ENCODE results near the gene CDH4. TPM values are rescaled to one million over a fixed set of nuclear protein-coding genes. Genes with fewer than 3 reads are reported as not detected.

The CDH4 gene
- total and polyA plus RNA-seq, 9 donors = 0.12 to 4.4 (median 0.36) TPM

- intact Hi-C loops (cut with DNase I) = loop anchor here in 1 of 4 donors (10.0 kb wide), 1 partner anchor 544 kb away; no protein-coding TSS in a partner anchor
- Histone ChIP-seq H3K4me1 (ENCODE audit: insufficient read depth) (no peaks in the 10 kb centered on the region), H3K9me3 (no peaks in the 10 kb centered on the region), H3K27me3 (no peaks in the 10 kb centered on the region), H3K27ac (no peak overlapping the region), H3K4me3 (no peak overlapping the region), H3K36me3 (no peaks in the 10 kb centered on the region)
- no peak for DNase-seq
- 64 to 73% (median 67%) methylated on average over 13 to 14 of the region's 14 CpGs for WGBS, 3 donors
- TF ChIP-seq EP300 (IDR thresholded peaks at IDR 0.05) (no peak), POLR2A (IDR thresholded peaks at IDR 0.05) (no peak), CTCF (IDR thresholded peaks at IDR 0.05) (no peak)
Measured at GRCh38 chr20:61330441-61330840, 78.4 kb downstream of the CDH4 start.

- no peak overlapping the region for H3K27ac ChIP-seq
- no peak overlapping the region for H3K4me3 ChIP-seq
- WGBS, 3 donors = 60 to 74% (median 72%) methylated on average over 11 of the region's 11 CpGs
- no peaks in the 10 kb centered on the region for H3K4me1 ChIP-seq (ENCODE audit: insufficient read depth)
- DNase-seq = peak in 1 of 5 donors; percentile 31
- no peaks in the 10 kb centered on the region for H3K36me3 ChIP-seq
- intact Hi-C loops (cut with DNase I) = loop anchor here in 1 of 4 donors (10.0 kb wide), 1 partner anchor 543 kb away; no protein-coding TSS in a partner anchor
- no peaks in the 10 kb centered on the region for H3K9me3 ChIP-seq
- no peaks in the 10 kb centered on the region for H3K27me3 ChIP-seq
- no peak for TF ChIP-seq EP300 (IDR thresholded peaks at IDR 0.05)
- no peak for TF ChIP-seq CTCF (IDR thresholded peaks at IDR 0.05)
- no peak for TF ChIP-seq POLR2A (IDR thresholded peaks at IDR 0.05)
Measured at GRCh38 chr20:61331543-61331942, 79.5 kb downstream of the CDH4 start.

GRCh38 chr20:61332016-61332975, 80.2 kb downstream of the CDH4 start:
- TF ChIP-seq CTCF (IDR thresholded peaks at IDR 0.05) = no peak
- TF ChIP-seq POLR2A (IDR thresholded peaks at IDR 0.05) = no peak
- no peak for TF ChIP-seq EP300 (IDR thresholded peaks at IDR 0.05)
- WGBS, 3 donors = 56 to 62% (median 60%) methylated on average over 22 of the region's 22 CpGs
- DNase-seq = no peak
- H3K27ac ChIP-seq = no peak overlapping the region
- H3K4me3 ChIP-seq = no peak overlapping the region
- H3K4me1 ChIP-seq (ENCODE audit: insufficient read depth) = no peaks in the 10 kb centered on the region
- no peaks in the 10 kb centered on the region for H3K27me3 ChIP-seq
- intact Hi-C loops (cut with DNase I) = loop anchor here in 1 of 4 donors (10.0 kb wide), 1 partner anchor 543 kb away; no protein-coding TSS in a partner anchor
- H3K36me3 ChIP-seq = no peaks in the 10 kb centered on the region
- no peaks in the 10 kb centered on the region for H3K9me3 ChIP-seq

GRCh38 chr20:61333484-61334108, 81.5 kb downstream of the CDH4 start:
- Histone ChIP-seq H3K27ac (no peak overlapping the region), H3K4me1 (ENCODE audit: insufficient read depth) (no peaks in the 10 kb centered on the region), H3K9me3 (no peaks in the 10 kb centered on the region), H3K4me3 (no peak overlapping the region), H3K36me3 (no peaks in the 10 kb centered on the region), H3K27me3 (no peaks in the 10 kb centered on the region)
- DNase-seq = no peak
- intact Hi-C loops (cut with DNase I) = loop anchor here in 1 of 4 donors (10.0 kb wide), 1 partner anchor 541 kb away; no protein-coding TSS in a partner anchor
- WGBS, 3 donors = 62 to 86% (median 74%) methylated on average over 9 of the region's 9 CpGs
- TF ChIP-seq EP300 (IDR thresholded peaks at IDR 0.05) (no peak), CTCF (IDR thresholded peaks at IDR 0.05) (no peak), POLR2A (IDR thresholded peaks at IDR 0.05) (no peak)

Measured in ovary (tissue), 9 donors.